Ovary (tissue), 3 donors: ENCODE data around the gene MUC21.

Source experiments
- EP300 ChIP-seq: sonication (generic); formaldehyde crosslinking; IDR thresholded peaks from one replicate; pipeline ENCODE4 v1.6.1; 2017; ENCODE audit warnings: antibody characterized with exemption
- POLR2A ChIP-seq: fragments of 450-650 bp; IDR thresholded peaks from one replicate; pipeline ENCODE4 v1.6.1; 2017; ENCODE audit warnings: antibody characterized with exemption, mild to moderate bottlenecking, moderate library complexity
- TF ChIP-seq, protein P1 (sequence below), 3 donors: fragments of 450-650 bp in 2 of 3; fragments of 200-600 bp in 1 of 3; IDR thresholded peaks; one replicate each; pipeline versions ENCODE4 v1.5.1 to v1.8.0; 2016 to 2022; ENCODE audit warnings: antibody characterized with exemption in 3 of 3, mild to moderate bottlenecking in 1 of 3
- donor health status: DM: no; HTN: no; CAD: no.

DNA sequence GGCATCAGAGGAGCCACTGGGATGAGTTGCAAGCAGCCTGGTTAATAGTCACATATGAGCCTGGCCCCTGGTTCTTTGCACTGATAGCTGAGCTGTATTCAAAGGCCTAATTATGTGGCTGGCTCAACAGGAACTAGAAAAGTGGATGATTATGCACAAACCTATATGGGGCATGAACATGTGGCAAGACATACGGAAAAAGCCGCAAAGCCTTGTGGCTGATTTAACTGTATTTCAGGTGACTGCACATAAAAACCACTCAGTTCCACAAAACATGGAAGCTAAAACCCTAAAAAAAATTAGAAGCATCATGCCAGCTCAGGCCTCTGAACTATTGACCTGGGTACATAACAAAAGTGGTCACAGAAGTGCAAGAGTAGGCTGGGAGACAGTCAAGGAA, 13.8 kb downstream of the MUC21 start:
- TF ChIP-seq, protein P1, sequence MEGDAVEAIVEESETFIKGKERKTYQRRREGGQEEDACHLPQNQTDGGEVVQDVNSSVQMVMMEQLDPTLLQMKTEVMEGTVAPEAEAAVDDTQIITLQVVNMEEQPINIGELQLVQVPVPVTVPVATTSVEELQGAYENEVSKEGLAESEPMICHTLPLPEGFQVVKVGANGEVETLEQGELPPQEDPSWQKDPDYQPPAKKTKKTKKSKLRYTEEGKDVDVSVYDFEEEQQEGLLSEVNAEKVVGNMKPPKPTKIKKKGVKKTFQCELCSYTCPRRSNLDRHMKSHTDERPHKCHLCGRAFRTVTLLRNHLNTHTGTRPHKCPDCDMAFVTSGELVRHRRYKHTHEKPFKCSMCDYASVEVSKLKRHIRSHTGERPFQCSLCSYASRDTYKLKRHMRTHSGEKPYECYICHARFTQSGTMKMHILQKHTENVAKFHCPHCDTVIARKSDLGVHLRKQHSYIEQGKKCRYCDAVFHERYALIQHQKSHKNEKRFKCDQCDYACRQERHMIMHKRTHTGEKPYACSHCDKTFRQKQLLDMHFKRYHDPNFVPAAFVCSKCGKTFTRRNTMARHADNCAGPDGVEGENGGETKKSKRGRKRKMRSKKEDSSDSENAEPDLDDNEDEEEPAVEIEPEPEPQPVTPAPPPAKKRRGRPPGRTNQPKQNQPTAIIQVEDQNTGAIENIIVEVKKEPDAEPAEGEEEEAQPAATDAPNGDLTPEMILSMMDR (IDR thresholded peaks at IDR 0.05), result no peak
- no peak for TF ChIP-seq POLR2A
- no peak for TF ChIP-seq EP300
